H1 (cell line): Measurements from ENCODE around the gene TMEM114. TPM values are rescaled to one million over a fixed set of nuclear protein-coding genes. Genes with fewer than 3 reads are reported as not detected.

Experiments used
- CTCF ChIA-PET: fragments of 300-600 bp; sonication (Branson Sonifier 250); formaldehyde crosslinking; loops from one replicate; lab custom pipeline; 2021; ENCODE audit not compliant: partially characterized antibody; lab: Charles Lee
- POLR2A ChIA-PET: fragments of 300-600 bp; sonication (Branson Sonifier 250); formaldehyde crosslinking; loops from one replicate; lab custom pipeline; 2021; ENCODE audit warnings: inconsistent platforms; ENCODE audit not compliant: partially characterized antibody; lab: Charles Lee
- DNase-seq, 2 experiments: peaks; one replicate each; pipeline versions ENCODE4 v3.0.0 to v3.0.0-alpha.2; 2010 to 2022; ENCODE audit warnings: low spot score in 2 of 2, low read depth in 1 of 2, mixed read lengths in 1 of 2
- FAIRE-seq: peaks from 2 replicates; lab custom pipeline; 2011; peaks lifted over from hg19 to GRCh38; lab: Jason Lieb, UNC
- H2AFZ ChIP-seq: 2 replicates; pipeline ENCODE4 v1.8.1; 2012; ENCODE audit warnings: low read length, inconsistent platforms
- H2AK5ac ChIP-seq: 2 replicates; pipeline ENCODE4 v1.6.1; 2013; ENCODE audit warnings: low read depth, low read length
- H2BK120ac ChIP-seq: replicated peaks from 2 replicates; pipeline ENCODE3; 2013; ENCODE audit warnings: low read depth, low read length, inconsistent platforms
- H2BK12ac ChIP-seq: 2 replicates; pipeline ENCODE4 v1.6.1; 2013; ENCODE audit warnings: low read depth, low read length
- H2BK15ac ChIP-seq: 2 replicates; pipeline ENCODE4 v1.6.1; 2013; ENCODE audit warnings: low read length
- H2BK20ac ChIP-seq: 2 replicates; pipeline ENCODE4 v1.6.1; 2013; ENCODE audit warnings: low read length
- H2BK5ac ChIP-seq: 2 replicates; pipeline ENCODE4 v1.6.1; 2013; ENCODE audit warnings: low read depth, low read length
- H3K14ac ChIP-seq: 2 replicates; pipeline ENCODE4 v1.6.1; 2013; ENCODE audit warnings: inconsistent platforms; ENCODE audit not compliant: insufficient read length
- H3K18ac ChIP-seq: 2 replicates; pipeline ENCODE4 v1.6.1; 2013; ENCODE audit warnings: low read length; ENCODE audit errors: extremely low read depth
- H3K23ac ChIP-seq: 2 replicates; pipeline ENCODE4 v1.6.1; 2013; ENCODE audit warnings: inconsistent platforms; ENCODE audit not compliant: insufficient read length
- H3K23me2 ChIP-seq: 2 replicates; pipeline ENCODE4 v1.6.1; 2013; ENCODE audit warnings: low read depth, low read length
- H3K27ac ChIP-seq: 2 replicates; pipeline ENCODE4 v1.6.1; 2011; ENCODE audit warnings: low read depth, low read length, inconsistent platforms
- H3K27me3 ChIP-seq, 4 experiments: replicated peaks in 1 of 4; 1 replicate in 1 of 4; 2 replicates in 3 of 4; pipeline versions ENCODE4 v1.6.1 to v1.8.1; 2011 to 2013; ENCODE audit warnings: low read length in 3 of 4, mild to moderate bottlenecking in 3 of 4, inconsistent platforms in 2 of 4, mixed read lengths in 2 of 4, moderate library complexity in 1 of 4; ENCODE audit not compliant: control insufficient read depth in 3 of 4, insufficient read depth in 3 of 4; ENCODE audit errors: extremely low read depth in 1 of 4
- H3K36me3 ChIP-seq, 4 experiments: 2 replicates each; pipeline versions ENCODE4 v1.6.1 to v1.8.1; 2011 to 2013; ENCODE audit warnings: mild to moderate bottlenecking in 4 of 4, low read length in 3 of 4, moderate library complexity in 2 of 4, control low read depth in 1 of 4, inconsistent platforms in 1 of 4; ENCODE audit not compliant: insufficient read depth in 4 of 4, control insufficient read depth in 2 of 4
- H3K4ac ChIP-seq: replicated peaks from 2 replicates; pipeline ENCODE3; 2013; ENCODE audit warnings: low read length, low read depth, mixed read lengths, inconsistent platforms; ENCODE audit not compliant: insufficient read length
- H3K4me1 ChIP-seq, 4 experiments: replicated peaks in 1 of 4; 1 replicate in 1 of 4; 2 replicates in 3 of 4; pipeline versions ENCODE4 v1.6.1 to v1.8.1; 2011 to 2013; ENCODE audit warnings: low read length in 3 of 4, inconsistent platforms in 2 of 4, mixed read lengths in 1 of 4; ENCODE audit not compliant: insufficient read depth in 4 of 4, control insufficient read depth in 3 of 4
- H3K4me2 ChIP-seq, 2 experiments: 2 replicates each; pipeline versions ENCODE4 v1.6.1 to v1.8.1; 2011 to 2013; ENCODE audit warnings: low read depth in 2 of 2, low read length in 2 of 2, control low read depth in 1 of 2, inconsistent platforms in 1 of 2, mild to moderate bottlenecking in 1 of 2; ENCODE audit not compliant: insufficient read depth in 1 of 2
- H3K4me3 ChIP-seq, 4 experiments: fragments of 200-600, 300-600 bp in 1 of 4; sonication (generic), shearing (Covaris generic), sonication (Bioruptor Twin) in 1 of 4; 2 replicates each; pipeline versions ENCODE4 v1.5.1 to v1.8.1; 2011 to 2016; ENCODE audit warnings: low read length in 4 of 4, low read depth in 3 of 4, control low read depth in 2 of 4, inconsistent platforms in 2 of 4, mild to moderate bottlenecking in 2 of 4, mixed read lengths in 1 of 4, moderate library complexity in 1 of 4; ENCODE audit not compliant: insufficient read depth in 2 of 4; ENCODE audit errors: extremely low read depth in 1 of 4
- H3K56ac ChIP-seq: replicated peaks from 2 replicates; pipeline ENCODE3; 2013; ENCODE audit warnings: low read depth, mild to moderate bottlenecking, mixed read lengths, low read length, inconsistent platforms; ENCODE audit not compliant: insufficient read length
- H3K79me1 ChIP-seq: 2 replicates; pipeline ENCODE4 v1.6.1; 2013; ENCODE audit warnings: low read depth, low read length, control low read depth
- H3K79me2 ChIP-seq, 2 experiments: 2 replicates each; pipeline versions ENCODE4 v1.6.1 to v1.8.1; 2012 to 2013; ENCODE audit warnings: low read length in 2 of 2, mild to moderate bottlenecking in 2 of 2, inconsistent platforms in 1 of 2; ENCODE audit not compliant: insufficient read depth in 2 of 2, control insufficient read depth in 1 of 2
- H3K9ac ChIP-seq, 4 experiments: replicated peaks in 1 of 4; 1 replicate in 1 of 4; 2 replicates in 3 of 4; pipeline versions ENCODE4 v1.6.1 to v1.8.1; 2011 to 2013; ENCODE audit warnings: low read depth in 3 of 4, low read length in 3 of 4, control low read depth in 2 of 4, mild to moderate bottlenecking in 2 of 4, moderate library complexity in 2 of 4, inconsistent platforms in 1 of 4; ENCODE audit errors: extremely low read depth in 1 of 4
- H3K9me3 ChIP-seq, 2 experiments: 2 replicates each; pipeline versions ENCODE4 v1.6.1 to v1.8.1; 2012 to 2013; ENCODE audit warnings: mild to moderate bottlenecking in 2 of 2, moderate library complexity in 2 of 2, control low read depth in 1 of 2, inconsistent platforms in 1 of 2, low read depth in 1 of 2, low read length in 1 of 2, mixed read lengths in 1 of 2; ENCODE audit not compliant: insufficient read depth in 2 of 2
- H4K20me1 ChIP-seq, 2 experiments: replicated peaks in 1 of 2; 2 replicates each; pipeline versions ENCODE3 to v1.8.1; 2011 to 2013; ENCODE audit warnings: inconsistent platforms in 2 of 2, low read length in 2 of 2, mild to moderate bottlenecking in 1 of 2; ENCODE audit not compliant: insufficient read depth in 2 of 2, control insufficient read depth in 1 of 2
- H4K5ac ChIP-seq: 2 replicates; pipeline ENCODE4 v1.6.1; 2013; ENCODE audit warnings: low read length, low read depth, mixed read lengths, inconsistent platforms; ENCODE audit not compliant: insufficient read length
- H4K8ac ChIP-seq: 2 replicates; pipeline ENCODE4 v1.8.0; 2013; ENCODE audit warnings: mild to moderate bottlenecking, moderate library complexity, low read length, inconsistent platforms; ENCODE audit not compliant: insufficient read depth; ENCODE audit errors: extremely low read depth
- H4K91ac ChIP-seq: replicated peaks from 2 replicates; pipeline ENCODE3; 2013; ENCODE audit warnings: low read length, mixed read lengths, inconsistent platforms; ENCODE audit not compliant: insufficient read length
- CBX8 ChIP-seq: fragments of 300-800, 300-1000 bp; sonication (generic); IDR thresholded peaks from 2 replicates; pipeline ENCODE4 v1.7.1; 2016; ENCODE audit warnings: low read depth, low read length, borderline replicate concordance
- CREB1 ChIP-seq: IDR thresholded peaks from 2 replicates; pipeline ENCODE4 v1.6.1; 2012; ENCODE audit warnings: inconsistent platforms
- E2F6 ChIP-seq: IDR thresholded peaks from 2 replicates; pipeline ENCODE4 v1.6.1; 2012; ENCODE audit warnings: inconsistent platforms
- FOSL1 ChIP-seq: IDR thresholded peaks from 2 replicates; pipeline ENCODE4 v1.6.1; 2011; ENCODE audit warnings: mild to moderate bottlenecking, low read depth, low read length, moderate library complexity; ENCODE audit not compliant: insufficient read depth
- KDM1A ChIP-seq: fragments of 200-600, 300-600 bp; sonication (generic); IDR thresholded peaks from 2 replicates; pipeline ENCODE4 v1.7.1; 2016; ENCODE audit warnings: mild to moderate bottlenecking, low read length, borderline replicate concordance
- KDM4A ChIP-seq: IDR thresholded peaks from one replicate; pipeline ENCODE4 v1.7.1; 2012; ENCODE audit warnings: low read depth, mild to moderate bottlenecking, moderate library complexity, low read length, inconsistent platforms; ENCODE audit not compliant: severe bottlenecking
- PHF8 ChIP-seq: fragments of 200-600 bp; sonication (generic); conservative IDR thresholded peaks from 2 replicates; pipeline ENCODE4 v1.7.1; 2012; ENCODE audit warnings: low read depth, mild to moderate bottlenecking, inconsistent platforms, low read length, moderate library complexity
- RBBP5 ChIP-seq: IDR thresholded peaks from 2 replicates; pipeline ENCODE4 v1.7.1; 2012; ENCODE audit warnings: low read depth, mild to moderate bottlenecking, inconsistent platforms, low read length, moderate library complexity, borderline replicate concordance
- SP2 ChIP-seq: IDR thresholded peaks from 2 replicates; pipeline ENCODE4 v1.6.1; 2012; ENCODE audit warnings: mild to moderate bottlenecking, low read length, inconsistent platforms
- SP4 ChIP-seq: IDR thresholded peaks from 2 replicates; pipeline ENCODE4 v1.6.1; 2012; ENCODE audit warnings: low read length, inconsistent platforms
- TCF12 ChIP-seq: IDR thresholded peaks from 2 replicates; pipeline ENCODE4 v1.6.1; 2011; ENCODE audit warnings: low read depth, mild to moderate bottlenecking, low read length
- USF2 ChIP-seq: IDR thresholded peaks from 2 replicates; pipeline ENCODE4 v1.6.1; 2011; ENCODE audit warnings: low read length, improper control_type of control experiment
- WGBS, 2 experiments: shearing (Covaris generic) in 1 of 2; methylation state at CpG; one replicate each; pipeline versions ENCODE4 v1.1.6 to v1.1.7; 2013 to 2015; ENCODE audit warnings: low lambda C conversion rate in 2 of 2, mixed read lengths in 2 of 2, inconsistent platforms in 1 of 2, low coverage in 1 of 2, missing lambda C conversion rate in 1 of 2; ENCODE audit not compliant: insufficient replicate concordance in 2 of 2, insufficient coverage in 1 of 2, insufficient read length in 1 of 2; ENCODE audit errors: extremely low coverage in 1 of 2, missing lambda C conversion rate in 1 of 2; 5-methylcytosine and 5-hydroxymethylcytosine counted together
- polyA plus RNA-seq, 7 experiments: library from polyadenylated mRNA; depleted of rRNA in 3 of 7; stranded (reverse) in 5 of 7; unstranded in 2 of 7; fragments of >200 nt in 5 of 7; fragments of 200-250 nt in 2 of 7; gene quantifications; 1 replicate in 5 of 7; 2 replicates in 1 of 7; 4 replicates in 1 of 7; pipeline versions ENCODE4 v1.2.1 to v1.2.3, GENCODE V29; 2011 to 2013; ENCODE audit warnings: missing spikeins in 2 of 7, mixed read lengths in 2 of 7
- total RNA-seq: library from RNA; stranded (reverse); fragmentation: NEBNext Ultra II Directional; extraction: Animal tissue kit (Norgen Biotek cat#: 25700); gene quantifications from 2 replicates; pipeline ENCODE4 v1.2.1, GENCODE V29; 2021

The TMEM114 gene
- total and polyA plus RNA-seq, 2 of the 8 experiments (the other 6 are each of a cell fraction or from before 2014, with no cell fraction given): 1.6 to 2.9 TPM

- Histone ChIP-seq H3K79me2 (no peaks in the 10 kb centered on the region), H4K5ac (no peak overlapping the region), H3K4ac (no peak overlapping the region), H3K23ac (no peak overlapping the region), H4K91ac (no peak overlapping the region), H2BK12ac (no peak overlapping the region), H4K20me1 (peaks cover 0 to 7% of the 10 kb centered on the region in 2 experiments), H3K9me3 (peaks cover 4 to 7% of the 10 kb centered on the region in 2 experiments; a peak in 3 of 4 replicates), H3K36me3 (no peaks in the 10 kb centered on the region), H2BK5ac (no peak overlapping the region), H2BK20ac (no peak overlapping the region), H2BK120ac (no peak overlapping the region), H2AK5ac (no peak overlapping the region), H3K14ac (no peak overlapping the region), H2AFZ (no peak overlapping the region), H3K4me3 (no peak overlapping the region), H3K9ac (no peak overlapping the region), H3K4me2 (no peak overlapping the region), H3K56ac (no peak overlapping the region), H4K8ac (no peak overlapping the region), H3K27me3 (peaks cover 8 to 24% (median 18%) of the 10 kb centered on the region in 4 experiments), H2BK15ac (no peak overlapping the region), H3K79me1 (no peaks in the 10 kb centered on the region), H3K27ac (no peak overlapping the region), H3K18ac (no peak overlapping the region), H3K23me2 (peaks cover 21% of the 10 kb centered on the region), H3K4me1 (peaks cover 0 to 5% (median 2%) of the 10 kb centered on the region in 4 experiments; a peak in 3 of 7 replicates)
- DNase-seq: no peak
- FAIRE-seq: no peak
- POLR2A ChIA-PET: no interaction called here
- WGBS, 2 experiments: 78% methylated on average over 9 of the region's 9 CpGs; no CpG with 5 or more reads in 1 of the 2 experiments
- CTCF ChIA-PET: interaction anchor here (0.6 to 18.3 kb wide), 4 partner anchors 15 to 1727 kb away, joined by 3 to 117 read pairs (median 4); no protein-coding TSS in a partner anchor
- TF ChIP-seq KDM1A: no peak
- no peak for TF ChIP-seq CREB1
- no peak for TF ChIP-seq TCF12
- no peak for TF ChIP-seq E2F6
- no peak for TF ChIP-seq SP2
- TF ChIP-seq SP4: no peak
- no peak for TF ChIP-seq PHF8
- TF ChIP-seq CBX8: no peak
- TF ChIP-seq KDM4A: no peak
- no peak for TF ChIP-seq FOSL1
- no peak for TF ChIP-seq RBBP5
- no peak for TF ChIP-seq USF2
These were observed 3.9 kb upstream of the TMEM114 start for GRCh38 chr16:8594149-8594666.
